CD1c-positive myeloid dendritic cell (primary cell): Measurements from ENCODE around the gene ARL6IP4.
"Not testable (repeated sequence)": the region's sequence is repeated elsewhere in the genome, so short reads cannot be mapped to it uniquely, and the experiment has no call there.

Source experiments
- DNase-seq: peaks from one replicate; pipeline ENCODE4 v3.0.0-alpha.2; 2016; ENCODE audit errors: extremely low spot score

Gene ARL6IP4

GRCh38 chr12:123011701-123012100, 31.2 kb downstream of the ARL6IP4 start:
- DNase-seq, result no peak

- DNase-seq, result no peak
Measured at GRCh38 chr12:123013185-123014095, 33.0 kb downstream of the ARL6IP4 start.

DNA sequence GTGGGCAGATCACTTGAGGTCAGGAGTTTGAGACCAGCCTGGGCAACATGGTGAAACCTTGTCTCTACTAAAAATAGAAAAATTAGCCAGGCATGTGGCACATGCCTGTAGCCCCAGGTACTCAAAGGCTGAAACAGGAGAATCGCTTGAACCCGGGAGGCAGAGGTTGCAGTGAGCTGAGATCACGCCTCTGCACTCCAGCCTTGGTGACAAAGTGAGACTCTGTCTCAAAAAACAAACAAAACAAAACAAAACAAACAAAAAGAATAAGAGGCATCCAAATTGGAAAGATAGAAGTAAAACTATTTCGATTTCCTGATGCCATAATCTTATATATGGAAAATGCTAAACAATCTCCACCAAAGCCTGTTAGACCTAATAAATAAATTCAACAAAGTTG, 34.0 kb downstream of the ARL6IP4 start:
- DNase-seq, result not testable (repeated sequence)

GRCh38 chr12:123017753-123018152, 37.3 kb downstream of the ARL6IP4 start:
- no peak for DNase-seq

- no peak for DNase-seq
Measured at GRCh38 chr12:123019841-123020138, 39.3 kb downstream of the ARL6IP4 start.

- DNase-seq, result no peak
Measured at GRCh38 chr12:123021688-123022604, 41.5 kb downstream of the ARL6IP4 start.

- no peak for DNase-seq
Measured at GRCh38 chr12:123022846-123023245, 42.4 kb downstream of the ARL6IP4 start.

- DNase-seq, result no peak
Measured at GRCh38 chr12:123024819-123025391, 44.4 kb downstream of the ARL6IP4 start.

DNA sequence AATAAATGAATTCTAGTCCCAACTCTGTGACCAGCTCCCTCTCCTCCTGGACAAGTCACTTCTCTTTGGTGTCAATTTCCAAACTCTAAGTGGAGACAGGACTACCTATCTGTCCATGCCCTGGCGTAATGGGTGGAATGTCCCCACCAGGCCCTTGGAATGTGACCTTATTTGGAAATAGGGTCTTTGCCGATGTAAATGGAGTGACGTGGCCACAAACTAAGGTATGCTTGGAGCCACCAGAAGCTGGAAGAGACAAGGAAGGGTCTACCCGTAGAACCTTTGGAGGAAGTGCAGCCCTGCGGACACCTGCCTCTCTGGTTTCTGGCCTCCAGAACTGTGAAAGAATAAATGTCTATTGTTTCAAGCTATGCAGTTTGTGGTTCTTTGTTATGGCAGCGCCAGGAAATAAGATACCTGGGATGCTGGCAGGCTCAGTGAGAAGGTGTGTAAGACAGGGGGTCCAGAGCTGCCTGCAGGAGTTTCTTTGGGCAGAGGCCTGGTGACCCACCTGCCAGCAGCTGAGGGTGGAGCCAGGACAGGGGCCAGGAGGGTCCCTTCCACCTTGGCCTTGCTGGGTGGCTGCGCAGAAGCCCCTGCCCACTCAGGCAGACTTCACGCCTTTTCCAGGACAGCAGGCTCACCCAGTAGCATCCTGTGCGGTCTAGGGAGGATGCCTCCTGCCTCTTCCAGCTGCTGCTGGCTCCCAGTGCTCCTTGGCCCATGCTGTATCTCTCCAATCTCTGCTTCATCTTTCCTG, 45.8 kb downstream of the ARL6IP4 start:
- DNase-seq, result no peak

DNA sequence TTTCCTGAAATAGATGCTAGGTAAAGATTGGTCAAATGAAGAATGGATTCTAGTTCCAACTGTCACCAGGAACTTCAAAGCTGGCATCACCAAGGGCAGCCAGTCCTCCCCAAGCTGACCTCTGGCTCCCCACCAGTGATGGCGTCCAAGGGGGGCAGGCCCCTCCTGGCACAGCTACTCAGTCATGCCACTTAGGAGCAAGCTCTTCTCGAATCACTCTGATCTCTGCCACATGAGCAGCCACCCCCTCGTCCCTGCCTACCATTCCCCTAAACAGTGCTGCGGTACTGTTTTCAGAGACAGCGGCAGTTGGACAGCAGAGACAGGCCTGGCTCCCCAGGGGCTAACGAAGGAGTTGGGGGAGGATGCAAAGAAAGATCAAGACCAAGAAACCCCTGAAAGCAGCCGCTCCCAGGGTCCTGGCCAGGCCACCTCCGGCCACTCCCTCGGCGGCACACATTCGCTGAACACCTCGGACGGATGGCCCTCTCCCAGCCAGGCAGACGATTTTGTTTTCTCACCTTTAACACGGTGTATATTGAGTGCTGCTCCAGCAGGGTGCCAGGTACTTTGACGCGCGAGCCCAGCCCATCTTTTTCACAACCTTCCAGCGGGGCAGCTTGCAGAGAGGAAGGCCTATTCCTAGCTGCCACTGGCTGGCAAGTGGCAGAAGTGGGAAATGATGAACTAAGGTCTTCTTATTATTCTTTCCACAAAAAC, 47.4 kb downstream of the ARL6IP4 start:
- no peak for DNase-seq

GRCh38 chr12:123028475-123028874, 48.0 kb downstream of the ARL6IP4 start:
- DNase-seq, result no peak

- no peak for DNase-seq
Measured at GRCh38 chr12:123029550-123029949, 49.1 kb downstream of the ARL6IP4 start.

GRCh38 chr12:123030686-123031085, 50.2 kb downstream of the ARL6IP4 start:
- DNase-seq, result no peak

- no peak for DNase-seq
Measured at GRCh38 chr12:123031171-123031845, 50.8 kb downstream of the ARL6IP4 start.
